ENCODE measurements around the gene GID8.

Gene GID8

DNA sequence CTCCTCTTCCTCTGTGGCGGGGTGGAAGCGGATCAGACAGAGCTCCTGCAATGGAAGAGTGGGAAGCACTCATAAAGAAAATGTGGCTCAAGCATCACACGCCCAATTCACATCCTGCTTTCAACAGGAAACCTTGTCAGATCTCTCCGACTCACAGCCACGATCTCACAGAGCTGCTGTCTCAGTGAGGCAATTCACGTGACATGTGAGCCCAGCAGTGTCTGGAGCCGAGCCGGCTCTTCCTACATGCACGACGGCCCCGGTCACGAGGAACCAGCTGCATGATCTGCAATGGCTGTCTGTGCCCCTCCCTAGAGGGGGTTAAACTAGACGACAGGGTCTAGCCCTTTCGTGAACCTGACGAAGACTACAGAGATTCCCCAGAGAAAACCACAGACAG is 46.8 kb upstream of the GID8 start:
- H3K27ac ChIP-seq (ENCODE audit: low read depth, low read length): no peak overlapping the region
- TF ChIP-seq, protein P1, sequence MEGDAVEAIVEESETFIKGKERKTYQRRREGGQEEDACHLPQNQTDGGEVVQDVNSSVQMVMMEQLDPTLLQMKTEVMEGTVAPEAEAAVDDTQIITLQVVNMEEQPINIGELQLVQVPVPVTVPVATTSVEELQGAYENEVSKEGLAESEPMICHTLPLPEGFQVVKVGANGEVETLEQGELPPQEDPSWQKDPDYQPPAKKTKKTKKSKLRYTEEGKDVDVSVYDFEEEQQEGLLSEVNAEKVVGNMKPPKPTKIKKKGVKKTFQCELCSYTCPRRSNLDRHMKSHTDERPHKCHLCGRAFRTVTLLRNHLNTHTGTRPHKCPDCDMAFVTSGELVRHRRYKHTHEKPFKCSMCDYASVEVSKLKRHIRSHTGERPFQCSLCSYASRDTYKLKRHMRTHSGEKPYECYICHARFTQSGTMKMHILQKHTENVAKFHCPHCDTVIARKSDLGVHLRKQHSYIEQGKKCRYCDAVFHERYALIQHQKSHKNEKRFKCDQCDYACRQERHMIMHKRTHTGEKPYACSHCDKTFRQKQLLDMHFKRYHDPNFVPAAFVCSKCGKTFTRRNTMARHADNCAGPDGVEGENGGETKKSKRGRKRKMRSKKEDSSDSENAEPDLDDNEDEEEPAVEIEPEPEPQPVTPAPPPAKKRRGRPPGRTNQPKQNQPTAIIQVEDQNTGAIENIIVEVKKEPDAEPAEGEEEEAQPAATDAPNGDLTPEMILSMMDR (IDR thresholded peaks at IDR 0.05; ENCODE audit: low read depth, low read length, poor library complexity, severe bottlenecking): no peak
- no peak for TF ChIP-seq EZH2phosphoT487 (IDR thresholded peaks at IDR 0.05; ENCODE audit: borderline replicate concordance, low read length)

DNA sequence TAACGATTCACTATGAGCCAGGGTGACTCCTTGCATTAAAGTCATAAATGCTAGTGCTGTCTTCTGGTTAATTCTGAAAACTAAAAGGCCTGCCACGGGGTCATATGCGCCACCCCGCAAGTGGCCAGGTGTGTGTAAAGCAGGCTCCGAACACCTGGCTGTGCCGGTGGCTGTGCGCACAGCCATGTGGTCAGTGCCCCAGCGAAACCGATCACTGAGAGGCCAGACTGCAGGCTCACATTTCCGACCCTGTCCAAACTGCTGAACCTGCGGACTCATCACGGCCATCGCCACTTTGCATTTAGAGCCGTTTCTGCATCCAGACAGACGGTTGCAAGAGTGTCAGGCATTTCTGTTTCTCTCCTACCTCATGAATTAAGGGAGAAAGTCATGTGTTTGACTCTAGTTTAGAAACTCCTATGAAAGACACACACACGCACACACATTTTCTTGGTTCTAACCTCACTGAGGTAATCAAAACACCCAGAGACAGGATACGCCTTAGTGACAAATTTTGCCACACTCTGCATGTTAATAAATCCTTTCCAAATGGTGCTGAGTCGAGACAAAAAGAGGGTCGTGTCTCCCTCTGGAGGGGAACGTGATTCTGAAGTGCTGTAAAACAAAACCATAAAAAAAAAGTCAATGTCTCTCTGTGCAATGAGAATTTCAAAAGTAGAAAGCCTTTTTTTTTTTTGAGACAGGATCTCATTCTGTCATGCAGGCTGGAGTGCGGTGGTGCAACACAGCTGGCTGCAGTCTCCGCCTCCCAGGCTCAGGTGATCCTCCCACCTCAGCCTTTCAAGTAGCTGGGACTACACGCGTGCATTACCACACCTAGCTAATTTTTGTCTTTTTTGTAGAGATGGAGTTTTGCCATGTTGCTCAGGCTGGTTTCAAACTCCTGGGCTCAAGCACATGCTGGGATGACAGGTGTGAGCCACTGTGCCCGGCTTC is 45.3 kb upstream of the GID8 start:
- Histone ChIP-seq H3K9me3 (ENCODE audit: control insufficient read depth, insufficient read depth, low read length) (no peaks in the 10 kb centered on the region), H3K36me3 (ENCODE audit: control insufficient read depth, low read length) (peaks cover 100% of the 10 kb centered on the region), H3K4me3 (ENCODE audit: low read length) (no peak overlapping the region), H4K20me1 (ENCODE audit: control insufficient read depth, insufficient read depth, low read depth, low read length) (no peaks in the 10 kb centered on the region), H3K79me2 (ENCODE audit: control insufficient read depth, low read length) (no peaks in the 10 kb centered on the region), H3K27me3 (ENCODE audit: control insufficient read depth, low read length) (no peaks in the 10 kb centered on the region), H3K4me2 (ENCODE audit: low read length) (no peak overlapping the region), H3K27ac (ENCODE audit: low read depth, low read length) (no peak overlapping the region), H3F3A (ENCODE audit: control insufficient read depth, insufficient read depth) (no peaks in the 10 kb centered on the region; the same call in 1 of the 2 replicates), H3K4me1 (ENCODE audit: control insufficient read depth, low read length) (no peaks in the 10 kb centered on the region), H3K9me2 (replicated peaks; ENCODE audit: control insufficient read depth, low read length) (no peaks in the 10 kb centered on the region)
- TF ChIP-seq EZH2phosphoT487 (IDR thresholded peaks at IDR 0.05; ENCODE audit: borderline replicate concordance, low read length): no peak
- TF ChIP-seq, protein P1 (IDR thresholded peaks at IDR 0.05; ENCODE audit: low read depth, low read length, poor library complexity, severe bottlenecking): no peak

More for the DNA sequence above, 46.8 kb upstream of the GID8 start:
- no peaks in the 10 kb centered on the region for H3K9me2 ChIP-seq (replicated peaks; ENCODE audit: control insufficient read depth, low read length)
- H3K9me3 ChIP-seq (ENCODE audit: control insufficient read depth, insufficient read depth, low read length): no peaks in the 10 kb centered on the region
- no peak overlapping the region for H3K4me2 ChIP-seq (ENCODE audit: low read length)
- H3K79me2 ChIP-seq (ENCODE audit: control insufficient read depth, low read length): no peaks in the 10 kb centered on the region
- H3K4me1 ChIP-seq (ENCODE audit: control insufficient read depth, low read length): no peaks in the 10 kb centered on the region
- no peak overlapping the region for H3K4me3 ChIP-seq (ENCODE audit: low read length)
- H3F3A ChIP-seq (ENCODE audit: control insufficient read depth, insufficient read depth): no peaks in the 10 kb centered on the region
- peaks cover 98% of the 10 kb centered on the region for H3K36me3 ChIP-seq (ENCODE audit: control insufficient read depth, low read length)
- no peaks in the 10 kb centered on the region for H3K27me3 ChIP-seq (ENCODE audit: control insufficient read depth, low read length)
- H4K20me1 ChIP-seq (ENCODE audit: control insufficient read depth, insufficient read depth, low read depth, low read length): no peaks in the 10 kb centered on the region

DNA sequence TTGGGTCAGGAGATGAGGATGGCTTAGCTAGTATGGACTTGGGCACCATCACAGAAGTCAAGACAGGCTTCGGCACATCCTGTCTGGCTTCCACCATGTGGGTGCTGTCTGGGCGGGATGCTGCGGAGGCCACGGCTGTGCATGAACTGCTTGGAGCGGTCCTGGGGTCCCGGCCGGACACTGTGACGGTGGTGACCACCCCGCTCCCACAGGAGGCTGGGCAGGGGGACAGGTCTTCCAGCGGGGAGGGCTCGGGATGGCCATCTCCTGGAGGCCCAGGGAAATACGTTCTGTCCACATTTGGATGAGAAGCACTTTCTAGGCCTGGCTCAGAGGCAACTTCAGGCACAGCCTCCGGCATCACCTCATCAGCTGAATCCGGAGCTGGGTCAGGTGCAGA is 44.2 kb upstream of the GID8 start:
- peaks cover 97% of the 10 kb centered on the region for H3K36me3 ChIP-seq (ENCODE audit: control insufficient read depth, low read length)
- H3K79me2 ChIP-seq (ENCODE audit: control insufficient read depth, low read length): no peaks in the 10 kb centered on the region
- H3K27me3 ChIP-seq (ENCODE audit: control insufficient read depth, low read length): no peaks in the 10 kb centered on the region
- no peak overlapping the region for H3K4me3 ChIP-seq (ENCODE audit: low read length)
- H4K20me1 ChIP-seq (ENCODE audit: control insufficient read depth, insufficient read depth, low read depth, low read length): no peaks in the 10 kb centered on the region
- no peaks in the 10 kb centered on the region for H3K4me1 ChIP-seq (ENCODE audit: control insufficient read depth, low read length)
- H3K27ac ChIP-seq (ENCODE audit: low read depth, low read length): no peak overlapping the region
- H3F3A ChIP-seq (ENCODE audit: control insufficient read depth, insufficient read depth): no peaks in the 10 kb centered on the region; the same call in 1 of the 2 replicates
- no peaks in the 10 kb centered on the region for H3K9me2 ChIP-seq (replicated peaks; ENCODE audit: control insufficient read depth, low read length)
- no peaks in the 10 kb centered on the region for H3K9me3 ChIP-seq (ENCODE audit: control insufficient read depth, insufficient read depth, low read length)
- H3K4me2 ChIP-seq (ENCODE audit: low read length): no peak overlapping the region
- TF ChIP-seq, protein P1 (IDR thresholded peaks at IDR 0.05; ENCODE audit: low read depth, low read length, poor library complexity, severe bottlenecking): peak; percentile 10
- TF ChIP-seq EZH2phosphoT487 (IDR thresholded peaks at IDR 0.05; ENCODE audit: borderline replicate concordance, low read length): no peak
